DOHH2 (cell line): Measurements from ENCODE around the gene ICE1.

Experiments used
- H3F3A ChIP-seq: fragments of 200-600 bp; sonication (generic), shearing (Covaris generic); 2 replicates; pipeline ENCODE4 v1.6.0; 2016; ENCODE audit warnings: antibody characterized with exemption, mild to moderate bottlenecking; ENCODE audit not compliant: control insufficient read depth, insufficient read depth
- H3K27ac ChIP-seq: fragments of 200-600 bp; sonication (generic); 2 replicates; pipeline ENCODE4 v1.5.1; 2014; ENCODE audit warnings: low read depth, mild to moderate bottlenecking, low read length, moderate library complexity
- H3K27me3 ChIP-seq: fragments of 200-600 bp; sonication (generic); 2 replicates; pipeline ENCODE4 v1.6.1; 2014; ENCODE audit warnings: mild to moderate bottlenecking, low read length, mixed read lengths; ENCODE audit not compliant: control insufficient read depth
- H3K36me3 ChIP-seq: fragments of 200-600 bp; sonication (generic); 2 replicates; pipeline ENCODE4 v1.6.1; 2014; ENCODE audit warnings: mild to moderate bottlenecking, low read length, moderate library complexity, mixed read lengths; ENCODE audit not compliant: control insufficient read depth
- H3K4me1 ChIP-seq: fragments of 200-600 bp; sonication (generic); 2 replicates; pipeline ENCODE4 v1.6.1; 2014; ENCODE audit warnings: mild to moderate bottlenecking, low read length, mixed read lengths; ENCODE audit not compliant: control insufficient read depth
- H3K4me2 ChIP-seq: fragments of 200-600 bp; sonication (generic); 2 replicates; pipeline ENCODE4 v1.6.0; 2014; ENCODE audit warnings: mild to moderate bottlenecking, low read length, moderate library complexity
- H3K4me3 ChIP-seq: fragments of 200-600 bp; sonication (generic); 2 replicates; pipeline ENCODE4 v1.5.1; 2014; ENCODE audit warnings: mild to moderate bottlenecking, low read length, mixed read lengths
- H3K79me2 ChIP-seq: fragments of 200-600 bp; sonication (generic); 2 replicates; pipeline ENCODE4 v1.6.1; 2014; ENCODE audit warnings: mild to moderate bottlenecking, low read length, mixed read lengths; ENCODE audit not compliant: control insufficient read depth
- H3K9me2 ChIP-seq: fragments of 200-600 bp; sonication (generic); replicated peaks from 2 replicates; pipeline ENCODE4 v1.6.1; 2014; ENCODE audit warnings: mild to moderate bottlenecking, low read length, mixed read lengths; ENCODE audit not compliant: control insufficient read depth
- H3K9me3 ChIP-seq: fragments of 200-600 bp; sonication (generic); 2 replicates; pipeline ENCODE4 v1.6.1; 2014; ENCODE audit warnings: antibody characterized with exemption, low read length, mixed read lengths; ENCODE audit not compliant: control insufficient read depth, insufficient read depth
- H4K20me1 ChIP-seq: fragments of 200-600 bp; sonication (generic); 2 replicates; pipeline ENCODE4 v1.6.0; 2014; ENCODE audit warnings: low read depth, mild to moderate bottlenecking, antibody characterized with exemption, low read length, moderate library complexity; ENCODE audit not compliant: control insufficient read depth, insufficient read depth
- EZH2phosphoT487 ChIP-seq: fragments of 200-600 bp; sonication (generic); IDR thresholded peaks from 2 replicates; pipeline ENCODE4 v1.6.1; 2017; ENCODE audit warnings: borderline replicate concordance, mild to moderate bottlenecking, antibody characterized with exemption, low read length, moderate library complexity, mixed read lengths
- TF ChIP-seq, protein P1 (sequence below): fragments of 200-600 bp; sonication (generic); IDR thresholded peaks from one replicate; pipeline ENCODE4 v1.5.1; 2014; ENCODE audit warnings: antibody characterized with exemption, mild to moderate bottlenecking, low read depth, low read length; ENCODE audit not compliant: poor library complexity, severe bottlenecking

ICE1 gene

DNA sequence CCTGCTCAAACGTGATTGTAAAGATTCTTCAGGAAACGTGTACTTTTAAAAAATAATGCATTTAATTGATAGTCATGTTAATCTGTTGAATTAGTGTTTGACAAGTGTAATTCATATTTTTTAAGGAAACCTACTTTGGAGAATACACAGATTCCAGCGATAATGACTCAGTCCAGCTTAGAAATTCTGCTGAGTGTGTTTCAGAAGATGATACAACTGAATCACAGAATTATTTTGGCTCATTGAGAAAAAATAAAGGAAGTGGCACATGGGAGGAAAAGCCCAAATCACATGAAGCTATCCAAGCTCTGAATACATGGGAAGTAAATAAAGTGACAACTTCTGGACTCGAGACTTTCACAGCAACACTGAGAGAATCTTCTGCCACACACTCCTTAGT lies 37.8 kb downstream of the ICE1 start:
- peaks cover 83% of the 10 kb centered on the region for H3K36me3 ChIP-seq
- H3K27ac ChIP-seq: no peak overlapping the region
- no peaks in the 10 kb centered on the region for H3K9me3 ChIP-seq
- TF ChIP-seq, protein P1, sequence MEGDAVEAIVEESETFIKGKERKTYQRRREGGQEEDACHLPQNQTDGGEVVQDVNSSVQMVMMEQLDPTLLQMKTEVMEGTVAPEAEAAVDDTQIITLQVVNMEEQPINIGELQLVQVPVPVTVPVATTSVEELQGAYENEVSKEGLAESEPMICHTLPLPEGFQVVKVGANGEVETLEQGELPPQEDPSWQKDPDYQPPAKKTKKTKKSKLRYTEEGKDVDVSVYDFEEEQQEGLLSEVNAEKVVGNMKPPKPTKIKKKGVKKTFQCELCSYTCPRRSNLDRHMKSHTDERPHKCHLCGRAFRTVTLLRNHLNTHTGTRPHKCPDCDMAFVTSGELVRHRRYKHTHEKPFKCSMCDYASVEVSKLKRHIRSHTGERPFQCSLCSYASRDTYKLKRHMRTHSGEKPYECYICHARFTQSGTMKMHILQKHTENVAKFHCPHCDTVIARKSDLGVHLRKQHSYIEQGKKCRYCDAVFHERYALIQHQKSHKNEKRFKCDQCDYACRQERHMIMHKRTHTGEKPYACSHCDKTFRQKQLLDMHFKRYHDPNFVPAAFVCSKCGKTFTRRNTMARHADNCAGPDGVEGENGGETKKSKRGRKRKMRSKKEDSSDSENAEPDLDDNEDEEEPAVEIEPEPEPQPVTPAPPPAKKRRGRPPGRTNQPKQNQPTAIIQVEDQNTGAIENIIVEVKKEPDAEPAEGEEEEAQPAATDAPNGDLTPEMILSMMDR: no peak
- TF ChIP-seq EZH2phosphoT487: no peak
- H3F3A ChIP-seq: no peaks in the 10 kb centered on the region
- no peaks in the 10 kb centered on the region for H3K9me2 ChIP-seq
- peaks cover 3% of the 10 kb centered on the region; the same call in 1 of the 2 replicates for H4K20me1 ChIP-seq
- no peaks in the 10 kb centered on the region for H3K4me1 ChIP-seq
- no peaks in the 10 kb centered on the region for H3K27me3 ChIP-seq
- H3K4me3 ChIP-seq: no peak overlapping the region
- no peaks in the 10 kb centered on the region for H3K79me2 ChIP-seq
- H3K4me2 ChIP-seq: no peak overlapping the region

DNA sequence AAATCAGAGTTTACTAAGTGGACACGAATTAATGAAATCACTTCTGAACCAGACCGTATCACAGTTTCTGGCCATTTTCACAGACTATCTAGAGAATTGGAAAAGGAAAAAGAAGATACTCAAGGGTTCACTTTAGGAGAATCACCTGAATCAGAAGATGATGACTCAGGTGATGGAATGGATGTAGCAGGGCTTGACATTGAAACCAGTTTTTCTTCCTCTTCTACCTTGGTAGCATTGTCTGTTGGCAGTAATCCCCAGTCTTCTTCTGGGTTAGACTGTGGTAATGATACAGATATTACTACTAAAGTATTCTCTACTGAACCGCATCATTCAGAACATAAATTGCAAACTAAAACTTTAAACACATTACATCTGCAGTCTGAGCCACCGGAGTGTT lies 38.5 kb downstream of the ICE1 start:
- Histone ChIP-seq H3K9me2 (no peaks in the 10 kb centered on the region), H3K9me3 (no peaks in the 10 kb centered on the region), H3K4me1 (no peaks in the 10 kb centered on the region), H3K79me2 (no peaks in the 10 kb centered on the region), H3K4me3 (no peak overlapping the region), H3K4me2 (no peak overlapping the region), H3K27me3 (no peaks in the 10 kb centered on the region), H3K27ac (no peak overlapping the region), H3K36me3 (peaks cover 83% of the 10 kb centered on the region), H3F3A (no peaks in the 10 kb centered on the region), H4K20me1 (peaks cover 3% of the 10 kb centered on the region; the same call in 1 of the 2 replicates)
- no peak for TF ChIP-seq EZH2phosphoT487
- TF ChIP-seq, protein P1: no peak

DNA sequence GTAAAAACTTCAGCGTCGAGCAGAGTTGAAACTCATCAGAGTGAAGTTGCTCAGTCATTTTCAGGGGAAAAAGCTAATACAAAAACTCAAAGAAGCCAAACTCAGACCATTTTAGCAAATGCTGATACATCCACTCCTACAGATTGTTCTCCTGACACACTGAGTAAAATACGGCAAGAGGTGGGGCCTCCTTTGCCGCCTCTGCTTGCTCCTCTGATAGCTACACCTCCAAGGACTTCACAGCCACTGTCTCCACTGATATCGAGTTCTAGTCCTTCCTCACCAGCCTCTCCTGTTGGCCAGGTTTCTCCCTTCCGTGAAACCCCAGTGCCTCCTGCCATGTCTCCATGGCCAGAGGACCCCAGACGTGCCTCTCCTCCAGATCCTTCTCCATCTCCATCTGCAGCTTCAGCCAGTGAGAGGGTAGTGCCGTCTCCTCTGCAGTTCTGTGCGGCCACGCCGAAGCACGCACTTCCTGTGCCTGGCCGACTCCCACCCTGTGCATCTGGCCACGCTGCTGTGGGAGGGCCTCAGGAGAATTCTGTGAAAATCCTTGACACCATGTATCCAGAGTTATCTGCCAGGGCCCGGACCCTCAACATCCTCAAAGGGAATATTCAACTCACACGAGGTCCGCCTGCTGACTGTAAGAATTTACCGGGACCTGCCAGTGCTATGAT lies 41.7 kb downstream of the ICE1 start:
- Histone ChIP-seq H4K20me1 (peaks cover 3% of the 10 kb centered on the region; the same call in 1 of the 2 replicates), H3K4me1 (no peaks in the 10 kb centered on the region), H3K4me3 (no peak overlapping the region), H3K4me2 (no peak overlapping the region), H3K9me2 (no peaks in the 10 kb centered on the region), H3K27me3 (no peaks in the 10 kb centered on the region), H3K79me2 (no peaks in the 10 kb centered on the region), H3K36me3 (peaks cover 69% of the 10 kb centered on the region), H3K9me3 (no peaks in the 10 kb centered on the region), H3K27ac (no peak overlapping the region), H3F3A (no peaks in the 10 kb centered on the region)
- no peak for TF ChIP-seq EZH2phosphoT487
- TF ChIP-seq, protein P1: no peak
